ENCODE measurements around the gene CTBP1. TPM values are rescaled to one million over a fixed set of nuclear protein-coding genes. Genes with fewer than 3 reads are reported as not detected.

CTBP1 gene
- total RNA-seq, 1 experiment from 2014 or later = 136 TPM

DNA sequence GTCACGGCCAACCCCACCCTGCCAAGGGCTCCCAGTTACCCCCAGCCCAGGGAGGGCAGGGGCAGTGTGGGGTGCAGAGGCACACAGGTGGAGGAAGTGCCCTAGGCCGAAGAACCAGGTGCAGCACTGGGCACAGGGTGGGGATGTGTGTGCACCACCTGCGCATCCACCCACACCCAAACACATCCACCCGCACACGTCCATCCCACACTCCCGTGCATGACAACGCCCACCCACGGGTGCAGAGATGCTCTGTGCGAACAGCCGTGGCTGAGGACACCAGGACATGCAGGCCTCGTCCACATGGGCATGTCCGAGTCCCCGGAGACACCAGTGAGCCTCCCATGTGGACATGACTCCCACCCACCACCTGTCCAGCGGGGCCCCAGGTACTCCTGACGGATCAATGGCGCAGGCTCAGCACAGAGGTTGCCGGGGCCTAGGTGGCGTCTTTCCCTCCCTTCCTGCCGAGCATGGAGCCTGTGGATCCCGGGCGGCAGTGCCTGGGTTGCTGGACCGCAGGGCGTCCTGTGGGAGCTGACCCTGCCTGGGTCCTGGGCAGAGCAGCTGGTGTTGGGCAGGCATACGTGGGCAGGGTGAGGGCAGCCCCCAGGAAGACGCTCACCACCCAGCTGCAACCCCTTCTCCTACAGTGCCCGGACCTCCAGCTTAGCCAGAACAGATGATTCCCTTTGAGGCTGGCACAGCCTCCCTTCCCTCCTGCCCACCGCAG is 19.6 kb downstream of the CTBP1 start:
- H2BK120ac ChIP-seq (ENCODE audit: low read depth, low read length, poor library complexity, severe bottlenecking) = no peak overlapping the region
- H3K79me2 ChIP-seq (ENCODE audit: insufficient read depth, low read length) = no peaks in the 10 kb centered on the region
- WGBS (ENCODE audit: extremely low coverage, insufficient read length, low lambda C conversion rate) = no CpG with 5 or more reads among the region's 27 CpGs
- no peak overlapping the region for H4K8ac ChIP-seq (replicated peaks; ENCODE audit: insufficient read length, low read depth, low read length)
- H3K9me3 ChIP-seq (ENCODE audit: control insufficient read depth, low read depth, low read length) = no peaks in the 10 kb centered on the region
- H3K23ac ChIP-seq (ENCODE audit: insufficient read length, low read depth, low read length) = no peak overlapping the region
- H3K4me2 ChIP-seq (ENCODE audit: insufficient read depth, insufficient read length, low read length) = no peak overlapping the region
- H3K4ac ChIP-seq (ENCODE audit: low read depth, low read length) = no peak overlapping the region
- no peaks in the 10 kb centered on the region for H3K79me1 ChIP-seq (ENCODE audit: insufficient read depth, low read depth, low read length, poor library complexity, severe bottlenecking)
- Mint-ChIP-seq H3K9me3 (no peaks in the 10 kb centered on the region), H3K4me1 (no peaks in the 10 kb centered on the region), H3K27ac (no peak overlapping the region), H3K27me3 (ENCODE audit: low read depth) (no peaks in the 10 kb centered on the region), H3K36me3 (ENCODE audit: insufficient read depth in 1 of 3, low read depth in 3 of 3) (peaks cover 29 to 75% (median 71%) of the 10 kb centered on the region in 3 experiments), H3K4me3 (no peak overlapping the region)
- DNase-seq = no peak
- H3T11ph ChIP-seq (ENCODE audit: low read length) = no peak overlapping the region
- H2AK5ac ChIP-seq (ENCODE audit: insufficient read length, low read length) = no peak overlapping the region
- H3K27ac ChIP-seq (ENCODE audit: insufficient read length, low read depth, low read length) = no peak overlapping the region
- H4K5ac ChIP-seq (ENCODE audit: insufficient read length, low read depth, low read length) = no peak overlapping the region
- no peaks in the 10 kb centered on the region for H4K20me1 ChIP-seq (ENCODE audit: control insufficient read depth, insufficient read depth, insufficient read length)
- no peaks in the 10 kb centered on the region for H3K27me3 ChIP-seq (ENCODE audit: insufficient read depth, low read length)
- H3K4me1 ChIP-seq (ENCODE audit: insufficient read depth, low read length) = no peaks in the 10 kb centered on the region
- H2BK15ac ChIP-seq (ENCODE audit: low read depth, low read length) = no peak overlapping the region
- no peak overlapping the region for H2BK20ac ChIP-seq (ENCODE audit: low read depth, low read length, poor library complexity, severe bottlenecking)
- TF ChIP-seq CTCF (conservative IDR thresholded peaks at IDR 0.05) = no peak
- no peak overlapping the region for H3K56ac ChIP-seq (ENCODE audit: insufficient read length, low read depth, low read length)
- no peak overlapping the region for H4K91ac ChIP-seq (ENCODE audit: insufficient read length, low read depth, low read length)
- H2BK12ac ChIP-seq (ENCODE audit: insufficient read length, low read depth, low read length) = no peak overlapping the region
- H3K18ac ChIP-seq (ENCODE audit: insufficient read length, low read depth, low read length) = no peak overlapping the region
- no peak overlapping the region for H2AFZ ChIP-seq (ENCODE audit: low read length)
- no peak overlapping the region for H3K9ac ChIP-seq (ENCODE audit: extremely low read depth, insufficient read length, low read length)
- H2BK5ac ChIP-seq (ENCODE audit: insufficient read length, low read length) = no peak overlapping the region
- H3K14ac ChIP-seq (ENCODE audit: insufficient read depth, low read length) = no peak overlapping the region
- no peaks in the 10 kb centered on the region for H3K23me2 ChIP-seq (ENCODE audit: insufficient read length, low read depth, low read length, poor library complexity, severe bottlenecking)

Measured in H9 (cell line).